Muscle of leg (tissue), 11 donors: Measurements from ENCODE around the gene CALR. TPM values are rescaled to one million over a fixed set of nuclear protein-coding genes. Genes with fewer than 3 reads are reported as not detected.
"Not testable (repeated sequence)": the region's sequence is repeated elsewhere in the genome, so short reads cannot be mapped to it uniquely, and the experiment has no call there.

Experiments
- DNase-seq: peaks from one replicate; pipeline ENCODE4 v3.0.0; 2013
- H3K27ac ChIP-seq: one replicate; pipeline ENCODE4 v1.5.1; 2013; ENCODE audit warnings: mild to moderate bottlenecking, low read length, control low read depth
- H3K27me3 ChIP-seq: one replicate; pipeline ENCODE4 v1.6.1; 2013; ENCODE audit warnings: low read length; ENCODE audit not compliant: control insufficient read depth, insufficient read depth
- H3K36me3 ChIP-seq: one replicate; pipeline ENCODE4 v1.6.1; 2013; ENCODE audit warnings: low read length; ENCODE audit not compliant: control insufficient read depth, insufficient read depth
- H3K4me1 ChIP-seq: one replicate; pipeline ENCODE4 v1.6.1; 2013; ENCODE audit warnings: low read length; ENCODE audit not compliant: control insufficient read depth, insufficient read depth
- H3K4me3 ChIP-seq: one replicate; pipeline ENCODE4 v1.5.1; 2013; ENCODE audit warnings: low read length, control low read depth
- H3K9me3 ChIP-seq: replicated peaks from 2 replicates; pipeline ENCODE4 v1.6.1; 2013; ENCODE audit warnings: low read depth, low read length; ENCODE audit not compliant: control insufficient read depth
- WGBS: methylation state at CpG from one replicate; pipeline ENCODE4 v1.1.5; 2013; ENCODE audit warnings: missing lambda C conversion rate; ENCODE audit not compliant: insufficient coverage; 5-methylcytosine and 5-hydroxymethylcytosine counted together
- polyA plus RNA-seq, 8 donors: library from polyadenylated mRNA; unstranded; fragments of 120-200 nt; gene quantifications; one replicate each; pipeline versions ENCODE4 v1.2.1 to v1.2.3, GENCODE V29; 2013; ENCODE audit warnings: inconsistent platforms in 1 of 8, low replicate concordance in 1 of 8; ENCODE audit not compliant: insufficient read length in 8 of 8, insufficient read depth in 1 of 8
- total RNA-seq: library from RNA; stranded (reverse); fragments of 120-200 nt; gene quantifications from one replicate; pipeline ENCODE4 v1.2.4, GENCODE V29; 2013

Gene CALR
- total and polyA plus RNA-seq, 9 donors: 380 to 643 (median 443) TPM

DNA sequence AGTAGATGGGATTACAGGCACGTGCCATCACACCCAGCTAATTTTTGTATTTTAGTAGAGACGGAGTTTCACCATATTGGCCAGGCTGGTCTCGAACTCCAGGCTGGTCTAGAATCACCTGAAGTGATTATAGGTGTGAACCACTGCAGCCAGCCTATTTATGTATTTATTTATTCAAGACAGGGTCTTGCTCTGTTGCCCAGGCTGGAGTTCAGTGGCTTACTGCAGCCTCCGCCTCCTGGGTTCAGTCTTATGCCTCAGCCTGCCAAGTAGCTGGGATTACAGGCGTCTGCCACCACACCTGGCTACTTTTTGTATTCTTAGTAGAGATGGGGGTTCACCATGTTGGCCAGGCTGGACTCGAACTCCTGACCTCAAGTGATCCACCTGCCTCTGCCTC lies 13.6 kb downstream of the CALR start:
- no CpG with 5 or more reads among the region's 6 CpGs for WGBS
- Histone ChIP-seq H3K36me3 (peaks cover 76% of the 10 kb centered on the region), H3K4me1 (peaks cover 83% of the 10 kb centered on the region), H3K27ac (peak overlapping the region; percentile 84)
- H3K4me3 ChIP-seq, DNase-seq, H3K27me3 ChIP-seq, H3K9me3 ChIP-seq: not testable (repeated sequence)

DNA sequence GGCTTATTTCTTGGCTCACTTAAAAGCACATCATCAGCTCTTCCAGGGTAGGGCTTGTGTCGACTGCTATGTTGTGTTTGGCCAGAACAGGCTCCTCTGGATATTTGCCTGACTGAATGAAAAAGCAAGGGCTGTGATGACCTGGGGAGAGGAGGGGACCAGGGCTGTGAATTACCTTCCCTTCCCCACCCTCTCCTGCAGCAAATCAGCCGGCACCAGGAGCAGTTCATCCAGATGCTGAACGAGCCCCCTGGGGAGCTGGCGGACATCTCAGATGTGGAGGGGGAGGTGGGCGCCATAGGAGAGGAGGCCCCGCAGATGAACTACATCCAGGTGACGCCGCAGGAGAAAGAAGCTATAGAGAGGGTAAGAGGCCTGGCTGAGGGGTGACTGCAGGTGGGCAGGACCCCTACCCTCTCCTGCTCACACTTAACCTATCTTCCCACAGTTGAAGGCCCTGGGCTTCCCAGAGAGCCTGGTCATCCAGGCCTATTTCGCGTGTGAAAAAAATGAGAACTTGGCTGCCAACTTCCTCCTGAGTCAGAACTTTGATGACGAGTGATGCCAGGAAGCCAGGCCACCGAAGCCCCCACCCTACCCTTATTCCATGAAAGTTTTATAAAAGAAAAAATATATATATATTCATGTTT lies 14.2 kb downstream of the CALR start:
- H3K27me3 ChIP-seq: no peaks in the 10 kb centered on the region
- peak overlapping the region; percentile 84 for H3K27ac ChIP-seq
- WGBS: 7% methylated on average over 3 of the region's 12 CpGs
- peaks cover 71% of the 10 kb centered on the region for H3K36me3 ChIP-seq
- no peak overlapping the region for H3K4me3 ChIP-seq
- H3K9me3 ChIP-seq: no peaks in the 10 kb centered on the region
- peak; percentile 59 for DNase-seq
- H3K4me1 ChIP-seq: peaks cover 83% of the 10 kb centered on the region

DNA sequence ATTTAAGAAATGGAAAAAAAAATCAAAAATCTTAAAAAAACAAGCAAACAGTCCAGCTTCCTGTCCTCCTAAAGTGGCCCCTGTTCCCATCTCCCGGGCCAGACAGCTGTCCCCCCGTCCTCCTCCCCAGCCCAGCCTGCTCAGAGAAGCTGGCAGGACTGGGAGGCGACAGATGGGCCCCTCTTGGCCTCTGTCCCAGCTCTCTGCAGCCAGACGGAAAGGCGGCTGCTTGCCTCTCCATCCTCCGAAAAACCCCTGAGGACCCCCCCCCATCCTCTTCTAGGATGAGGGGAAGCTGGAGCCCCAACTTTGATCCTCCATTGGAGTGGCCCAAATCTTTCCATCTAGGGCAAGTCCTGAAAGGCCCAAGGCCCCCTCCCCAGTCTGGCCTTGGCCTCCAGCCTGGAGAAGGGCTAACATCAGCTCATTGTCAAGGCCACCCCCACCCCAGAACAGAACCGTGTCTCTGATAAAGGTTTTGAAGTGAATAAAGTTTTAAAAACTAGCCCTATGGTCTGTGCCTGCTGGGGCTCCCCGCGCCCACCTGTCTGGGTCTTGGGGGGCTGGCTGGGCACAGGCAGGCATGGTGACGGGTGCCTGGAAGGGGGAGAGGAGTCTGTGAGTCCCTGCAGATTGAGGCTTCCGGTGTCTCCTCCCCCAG lies 14.9 kb downstream of the CALR start:
- DNase-seq: peak; percentile 91
- WGBS: 75% methylated on average over 4 of the region's 11 CpGs
- Histone ChIP-seq H3K4me1 (peaks cover 77% of the 10 kb centered on the region), H3K27ac (peak overlapping the region; percentile 84), H3K36me3 (peaks cover 65% of the 10 kb centered on the region), H3K27me3 (no peaks in the 10 kb centered on the region), H3K9me3 (no peaks in the 10 kb centered on the region), H3K4me3 (no peak overlapping the region)

DNA sequence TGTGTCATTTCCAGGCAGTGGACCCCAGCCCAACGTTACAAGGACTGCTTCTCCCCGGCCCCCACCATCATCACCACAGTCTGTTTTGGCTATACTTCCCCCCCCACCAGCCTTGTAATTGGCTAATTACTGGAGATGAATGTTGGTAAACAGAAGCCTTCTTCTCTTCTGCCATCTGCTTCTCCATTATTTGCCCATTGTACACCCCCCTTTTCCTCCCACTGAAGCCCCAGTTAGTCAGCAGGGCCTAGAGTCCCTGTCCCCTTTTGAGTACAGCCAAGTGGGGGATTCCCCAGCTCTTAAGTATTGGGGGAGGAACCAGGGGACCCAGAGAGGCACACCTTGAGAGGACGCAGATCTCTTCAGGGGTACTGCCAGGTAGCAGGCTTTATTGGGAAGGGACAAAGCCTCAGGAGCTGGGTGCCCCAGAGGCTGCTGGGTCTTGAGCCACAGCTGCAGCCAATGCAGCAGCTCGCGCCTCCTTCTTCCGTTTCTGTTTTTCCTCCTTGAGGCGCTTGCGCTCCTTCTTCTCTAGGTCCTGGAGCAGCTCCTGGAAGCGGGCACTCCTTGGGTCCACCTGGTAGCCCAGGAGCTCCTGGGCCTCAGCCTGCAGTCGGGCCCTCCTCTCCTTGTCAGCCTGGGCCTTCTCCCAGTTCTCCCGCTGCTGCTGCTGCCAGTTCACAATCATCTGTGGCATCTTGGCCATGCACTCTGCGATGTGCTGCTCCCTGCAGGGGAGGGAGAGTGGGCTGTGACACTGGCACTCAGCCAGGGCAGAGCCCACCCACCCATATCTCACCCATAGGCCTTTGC lies 15.6 kb downstream of the CALR start:
- no peak for DNase-seq
- Histone ChIP-seq H3K27me3 (no peaks in the 10 kb centered on the region), H3K9me3 (no peaks in the 10 kb centered on the region), H3K4me3 (no peak overlapping the region), H3K27ac (peak overlapping the region; percentile 84), H3K4me1 (peaks cover 69% of the 10 kb centered on the region), H3K36me3 (peaks cover 57% of the 10 kb centered on the region)
- 64% methylated on average over 8 of the region's 12 CpGs for WGBS

DNA sequence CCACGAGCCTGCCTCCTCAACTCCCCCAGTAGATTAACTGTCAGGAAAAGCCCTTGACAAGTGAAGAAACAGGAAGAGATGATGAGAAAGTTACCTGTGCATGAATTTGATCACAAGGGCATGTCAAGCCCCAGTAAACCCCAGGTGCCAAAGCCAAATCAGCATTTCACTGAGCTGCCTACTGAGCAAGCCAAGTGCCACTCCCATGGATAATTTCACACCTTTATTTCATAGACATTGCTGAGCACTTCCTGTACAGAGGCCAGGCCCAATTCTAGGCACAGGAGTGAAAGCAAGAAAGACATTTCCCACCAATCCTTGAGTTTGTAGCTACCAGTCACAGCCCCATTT lies 16.2 kb downstream of the CALR start:
- Histone ChIP-seq H3K27ac (peak overlapping the region; percentile 84), H3K27me3 (no peaks in the 10 kb centered on the region), H3K36me3 (peaks cover 51% of the 10 kb centered on the region), H3K4me3 (no peak overlapping the region), H3K9me3 (no peaks in the 10 kb centered on the region), H3K4me1 (peaks cover 63% of the 10 kb centered on the region)
- no peak for DNase-seq
- no CpG with 5 or more reads among the region's 1 CpG for WGBS

DNA sequence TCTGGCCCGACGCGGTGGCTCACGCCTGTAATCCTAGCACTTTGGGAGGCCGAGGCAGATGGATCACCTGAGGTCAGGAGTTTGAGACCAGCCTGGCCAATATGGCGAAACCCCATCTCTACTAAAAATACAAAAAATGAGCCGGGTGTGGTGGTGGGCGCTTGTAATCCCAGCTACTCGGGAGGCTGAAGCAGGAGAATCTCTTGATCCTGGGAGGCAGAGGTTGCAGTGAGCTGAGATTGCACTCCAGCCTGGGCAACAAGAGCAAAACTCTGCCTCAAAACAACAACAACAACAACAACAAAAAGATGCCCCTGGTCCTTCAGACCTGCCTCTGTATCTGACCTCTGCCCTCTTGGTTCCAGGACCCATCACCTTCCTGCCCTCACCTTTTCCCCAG lies 17.2 kb downstream of the CALR start:
- Histone ChIP-seq H3K27ac (peak overlapping the region; percentile 56), H3K4me1 (peaks cover 57% of the 10 kb centered on the region), H3K36me3 (peaks cover 42% of the 10 kb centered on the region)
- DNase-seq, H3K9me3 ChIP-seq, H3K4me3 ChIP-seq, H3K27me3 ChIP-seq: not testable (repeated sequence)
- WGBS: 100% methylated on average over 4 of the region's 9 CpGs

DNA sequence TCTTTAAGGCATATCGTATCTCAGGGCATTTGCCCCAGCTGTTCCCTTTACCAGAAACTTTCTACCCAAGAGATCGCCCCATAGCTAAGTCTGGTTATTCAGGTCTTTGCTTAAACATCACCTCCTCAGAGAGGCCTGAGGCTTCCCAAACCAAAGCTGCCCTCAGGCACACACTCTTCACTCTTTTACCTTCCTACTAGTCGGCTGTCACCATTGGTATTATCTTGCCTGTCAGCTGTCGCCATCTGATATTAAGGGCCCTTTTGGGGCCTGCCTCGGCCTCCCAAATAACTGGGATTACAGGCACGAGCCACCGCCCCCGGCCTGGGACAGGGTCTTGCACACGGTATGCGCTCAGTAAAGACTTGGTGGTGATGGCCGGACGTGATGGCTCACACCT lies 17.6 kb downstream of the CALR start:
- Histone ChIP-seq H3K36me3 (peaks cover 38% of the 10 kb centered on the region), H3K4me1 (peaks cover 56% of the 10 kb centered on the region), H3K9me3 (no peaks in the 10 kb centered on the region), H3K27ac (peak overlapping the region; percentile 56), H3K27me3 (no peaks in the 10 kb centered on the region), H3K4me3 (peak overlapping the region; percentile 67)
- whole genome bisulfite sequencing: 53% methylated on average over 10 of the region's 12 CpGs
- no peak for DNase-seq

DNA sequence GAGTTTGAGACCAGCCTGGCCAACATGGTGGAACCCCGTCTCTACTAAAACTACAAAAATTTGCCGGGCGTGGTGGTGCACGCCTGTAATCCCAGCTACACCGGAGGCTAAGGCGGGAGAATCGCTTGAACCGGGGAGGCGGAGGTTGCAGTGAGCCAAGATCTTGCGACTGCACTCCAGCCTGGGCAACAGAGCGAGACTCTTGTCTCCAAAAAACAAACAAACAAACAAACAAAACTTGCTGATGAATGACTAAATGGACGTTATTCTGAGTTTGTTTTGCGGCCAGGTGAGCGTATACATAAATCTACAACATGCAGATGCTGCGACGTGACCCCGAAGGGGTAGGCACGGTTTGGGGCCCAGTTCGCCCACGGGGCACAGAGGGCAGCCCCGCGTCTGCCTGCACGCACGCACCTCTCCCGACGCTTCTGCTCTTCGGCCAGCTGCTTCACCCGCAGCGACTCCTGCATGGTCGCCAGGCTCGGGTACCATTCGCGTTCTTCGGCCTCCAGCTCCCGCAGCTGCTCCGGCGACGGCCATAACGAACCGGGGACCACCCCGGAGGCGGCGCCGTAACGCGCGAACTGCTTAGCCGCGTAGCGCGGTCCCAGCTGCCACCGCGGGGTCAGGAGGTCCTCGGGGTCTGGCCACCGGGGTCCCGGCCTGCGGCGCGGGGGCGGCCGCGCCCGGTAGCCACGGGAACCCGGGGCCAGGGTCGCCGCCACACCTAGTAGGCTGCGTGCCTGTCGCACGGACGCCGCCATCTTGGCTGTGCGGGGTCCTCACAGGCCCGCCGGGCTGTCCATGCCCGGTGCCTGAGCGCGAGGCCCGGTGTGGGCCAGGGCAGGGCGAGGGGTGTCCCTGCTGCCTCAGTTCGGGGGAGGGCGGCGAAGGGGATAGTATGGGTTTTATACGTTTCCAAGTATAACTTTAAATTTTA lies 18.3 kb downstream of the CALR start, which contains the start of gene GADD45GIP1:
Gene GADD45GIP1 (minus strand): TSS at position 778 of the 943 bp plus-strand sequence. CDS start 11 bp downstream, at position 767.
- Histone ChIP-seq H3K4me1 (peaks cover 50% of the 10 kb centered on the region), H3K9me3 (no peaks in the 10 kb centered on the region), H3K27me3 (no peaks in the 10 kb centered on the region), H3K36me3 (peaks cover 31% of the 10 kb centered on the region), H3K27ac (peak within 1 kb of the TSS; percentile 93), H3K4me3 (peak within 1 kb of the TSS; percentile 67)
- 3% methylated on average over 67 of the region's 84 CpGs for WGBS
- peak; percentile 85 for DNase-seq

DNA sequence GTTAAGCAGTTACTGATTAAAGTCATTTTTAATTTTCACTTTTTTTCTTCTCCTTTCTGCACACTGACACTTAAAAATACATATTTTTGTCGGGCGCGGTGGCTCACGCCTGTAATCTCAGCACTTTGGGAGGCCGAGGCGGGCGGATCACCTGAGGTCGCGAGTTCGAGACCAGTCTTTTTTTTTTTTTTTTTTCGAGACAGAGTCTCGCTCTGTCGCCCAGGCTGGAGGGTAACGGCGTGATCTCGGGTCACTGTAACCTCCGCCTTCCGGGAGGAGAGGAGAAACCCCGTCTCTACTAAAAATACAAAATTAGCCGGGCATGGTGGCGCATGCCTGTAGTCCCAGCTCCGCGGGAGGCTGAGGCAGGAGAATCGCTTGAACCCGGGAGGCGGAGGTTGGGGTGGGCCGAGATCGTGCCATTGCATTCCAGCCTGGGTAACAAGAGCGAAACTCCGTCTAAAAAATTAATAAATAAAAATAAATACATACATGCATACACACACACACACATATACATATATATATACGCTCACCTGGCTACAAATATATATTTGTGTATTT lies 19.1 kb downstream of the CALR start:
- H3K4me1 ChIP-seq: peaks cover 42% of the 10 kb centered on the region

More for the DNA sequence above, 19.1 kb downstream of the CALR start:
- WGBS: 3% methylated on average over 6 of the region's 31 CpGs
- Histone ChIP-seq H3K4me3 (peak overlapping the region; percentile 67), H3K36me3 (peaks cover 23% of the 10 kb centered on the region), H3K27ac (peak overlapping the region; percentile 93)
- not testable (repeated sequence) for DNase-seq, H3K9me3 ChIP-seq, H3K27me3 ChIP-seq
